ENCODE results near the gene MMP27. TPM values are rescaled to one million over a fixed set of nuclear protein-coding genes. Genes with fewer than 3 reads are reported as not detected.

MMP27 gene
- total RNA-seq, 1 donor from 2014 or later = not detected

GRCh38 chr11:102719620-102720277, 14.2 kb upstream of the MMP27 start:
- Mint-ChIP-seq H3K36me3 (ENCODE audit: low read depth) (no peaks in the 10 kb centered on the region), H3K4me1 (no peaks in the 10 kb centered on the region), H3K27me3 (peaks cover 7% of the 10 kb centered on the region), H3K27ac (no peak overlapping the region), H3K4me3 (no peak overlapping the region), H3K9me3 (no peaks in the 10 kb centered on the region)
- intact Hi-C loops (cut with micrococcal nuclease) = no loop called here
- no peak for DNase-seq

GRCh38 chr11:102717280-102717679, 11.7 kb upstream of the MMP27 start:
- no peaks in the 10 kb centered on the region for H3K9me3 Mint-ChIP-seq
- no peaks in the 10 kb centered on the region for H3K36me3 Mint-ChIP-seq (ENCODE audit: low read depth)
- H3K27ac Mint-ChIP-seq = no peak overlapping the region
- DNase-seq = no peak
- intact Hi-C loops (cut with micrococcal nuclease) = no loop called here
- no peaks in the 10 kb centered on the region for H3K4me1 Mint-ChIP-seq
- no peak overlapping the region for H3K4me3 Mint-ChIP-seq
- H3K27me3 Mint-ChIP-seq = peaks cover 7% of the 10 kb centered on the region

DNA sequence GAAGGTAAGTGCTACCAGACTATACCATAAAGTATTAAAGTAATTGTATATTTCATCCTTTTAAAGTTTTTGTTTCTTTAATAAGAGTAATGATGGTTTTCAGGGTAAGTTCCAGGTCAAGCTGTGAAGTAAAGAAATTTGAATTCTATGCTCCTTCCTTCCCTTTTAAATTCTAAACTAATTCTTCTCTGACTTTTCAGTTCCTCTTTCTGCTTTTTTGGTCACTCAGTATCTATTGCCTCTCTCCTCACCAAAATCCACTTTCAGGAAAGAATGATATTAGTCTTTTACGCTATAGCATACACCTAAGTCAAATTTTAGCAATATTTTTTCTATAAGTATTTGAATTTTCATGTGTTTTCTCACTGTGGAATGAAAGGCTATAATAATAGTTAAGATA, 11.0 kb upstream of the MMP27 start:
- H3K27me3 Mint-ChIP-seq = peaks cover 7% of the 10 kb centered on the region
- H3K4me1 Mint-ChIP-seq = no peaks in the 10 kb centered on the region
- intact Hi-C loops (cut with micrococcal nuclease) = no loop called here
- H3K4me3 Mint-ChIP-seq = no peak overlapping the region
- H3K27ac Mint-ChIP-seq = no peak overlapping the region
- no peaks in the 10 kb centered on the region for H3K9me3 Mint-ChIP-seq
- no peak for DNase-seq
- H3K36me3 Mint-ChIP-seq (ENCODE audit: low read depth) = no peaks in the 10 kb centered on the region

DNA sequence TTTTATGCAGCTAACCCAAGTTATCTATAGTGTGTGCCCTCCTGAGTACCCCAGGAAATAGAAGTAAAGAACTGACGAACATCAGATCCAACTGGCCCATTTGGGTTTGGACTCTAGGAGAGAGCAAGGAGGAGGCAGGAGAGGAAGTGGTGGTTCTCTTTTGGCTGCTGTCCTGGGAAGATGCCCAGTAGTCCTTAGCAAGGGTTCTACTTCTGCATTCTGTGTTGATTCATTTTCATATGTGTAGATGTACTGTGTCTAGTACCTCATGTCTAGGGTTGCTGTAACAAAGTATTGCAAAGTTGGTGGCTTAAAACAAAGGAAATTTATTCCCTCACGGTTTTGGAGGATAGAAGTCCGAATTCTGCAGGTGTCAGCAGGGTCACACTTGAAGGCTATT, 6.6 kb upstream of the MMP27 start:
- peaks cover 12% of the 10 kb centered on the region for H3K27me3 Mint-ChIP-seq
- H3K4me3 Mint-ChIP-seq = no peak overlapping the region
- no peak for DNase-seq
- no peak overlapping the region for H3K27ac Mint-ChIP-seq
- no peaks in the 10 kb centered on the region for H3K9me3 Mint-ChIP-seq
- intact Hi-C loops (cut with micrococcal nuclease) = no loop called here
- H3K4me1 Mint-ChIP-seq = no peaks in the 10 kb centered on the region
- no peaks in the 10 kb centered on the region for H3K36me3 Mint-ChIP-seq (ENCODE audit: low read depth)

DNA sequence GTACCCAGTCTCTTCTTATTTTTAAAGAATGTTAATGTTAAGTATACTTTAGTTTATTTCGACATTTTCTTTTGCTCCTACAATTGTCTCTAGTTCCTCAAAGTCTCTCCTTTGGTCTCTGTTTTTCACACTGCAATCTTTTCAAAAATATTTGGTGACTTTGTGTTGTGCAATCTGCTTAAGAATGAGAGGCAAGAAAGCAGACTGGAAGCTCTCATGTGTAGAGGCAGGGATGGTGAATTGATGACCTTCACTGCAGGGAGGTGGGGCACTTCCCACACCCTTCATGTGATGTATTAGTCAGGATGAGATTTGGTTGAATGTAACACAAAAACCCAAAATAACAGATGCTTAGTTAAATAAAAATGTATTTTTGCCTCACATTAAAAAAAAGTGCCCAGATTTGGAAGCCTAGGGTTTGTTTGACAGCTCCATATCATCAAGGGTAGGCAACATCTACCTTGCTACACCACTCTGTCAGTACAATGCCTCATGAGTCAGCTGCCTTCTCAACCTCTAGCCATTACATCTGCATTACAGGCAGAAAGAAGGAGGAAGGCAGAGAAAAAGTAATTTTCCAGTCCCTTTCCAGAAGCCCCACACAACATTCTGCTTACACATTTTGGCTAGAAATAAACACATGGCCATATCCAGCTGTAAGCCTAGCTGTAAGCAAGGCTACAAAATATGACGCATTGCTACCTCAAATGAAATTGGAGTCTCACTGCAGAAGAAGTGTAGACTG, 3.8 kb upstream of the MMP27 start:
- DNase-seq = no peak
- H3K9me3 Mint-ChIP-seq = no peaks in the 10 kb centered on the region
- H3K4me1 Mint-ChIP-seq = no peaks in the 10 kb centered on the region
- H3K36me3 Mint-ChIP-seq (ENCODE audit: low read depth) = no peaks in the 10 kb centered on the region
- intact Hi-C loops (cut with micrococcal nuclease) = no loop called here
- H3K4me3 Mint-ChIP-seq = no peak overlapping the region
- peaks cover 9% of the 10 kb centered on the region for H3K27me3 Mint-ChIP-seq
- no peak overlapping the region for H3K27ac Mint-ChIP-seq

GRCh38 chr11:102708654-102709053, 3.1 kb upstream of the MMP27 start:
- H3K36me3 Mint-ChIP-seq (ENCODE audit: low read depth) = no peaks in the 10 kb centered on the region
- H3K27ac Mint-ChIP-seq = no peak overlapping the region
- no peak overlapping the region for H3K4me3 Mint-ChIP-seq
- no peaks in the 10 kb centered on the region for H3K4me1 Mint-ChIP-seq
- H3K27me3 Mint-ChIP-seq = peaks cover 9% of the 10 kb centered on the region
- intact Hi-C loops (cut with micrococcal nuclease) = no loop called here
- no peaks in the 10 kb centered on the region for H3K9me3 Mint-ChIP-seq
- no peak for DNase-seq

DNA sequence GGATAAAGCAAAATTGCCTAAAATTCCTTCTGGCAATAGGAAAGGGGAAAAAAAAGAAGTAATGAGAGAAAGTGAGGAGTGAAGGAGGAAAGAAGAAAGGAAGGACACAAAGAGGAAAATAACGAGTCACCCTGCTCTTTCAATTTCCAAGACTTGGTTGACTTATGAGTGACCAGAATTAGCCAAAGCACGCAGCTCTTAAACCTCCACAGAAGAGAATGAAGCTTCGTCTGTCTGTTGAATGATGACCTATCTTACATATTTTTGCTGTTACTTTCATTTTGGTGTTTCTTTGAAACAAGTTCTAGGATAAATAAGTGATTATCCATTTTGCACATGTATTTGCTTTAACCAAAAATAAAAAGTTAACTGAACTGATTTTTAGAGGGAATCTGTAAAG, 728 bp downstream of the MMP27 start:
- Mint-ChIP-seq H3K9me3 (no peaks in the 10 kb centered on the region), H3K36me3 (ENCODE audit: low read depth) (no peaks in the 10 kb centered on the region), H3K27ac (no peak overlapping the region), H3K27me3 (peaks cover 11% of the 10 kb centered on the region), H3K4me1 (no peaks in the 10 kb centered on the region), H3K4me3 (no peak overlapping the region)
- intact Hi-C loops (cut with micrococcal nuclease) = no loop called here
- no peak for DNase-seq

GRCh38 chr11:102703826-102704493, 1.6 kb downstream of the MMP27 start:
- intact Hi-C loops (cut with micrococcal nuclease) = no loop called here
- Mint-ChIP-seq H3K36me3 (ENCODE audit: low read depth) (no peaks in the 10 kb centered on the region), H3K27ac (no peak overlapping the region), H3K27me3 (peaks cover 11% of the 10 kb centered on the region), H3K4me1 (no peaks in the 10 kb centered on the region), H3K4me3 (no peak overlapping the region), H3K9me3 (no peaks in the 10 kb centered on the region)
- DNase-seq = no peak

- H3K4me1 Mint-ChIP-seq = no peaks in the 10 kb centered on the region
- H3K9me3 Mint-ChIP-seq = no peaks in the 10 kb centered on the region
- H3K27me3 Mint-ChIP-seq = peaks cover 10% of the 10 kb centered on the region
- no peak for DNase-seq
- no peak overlapping the region for H3K4me3 Mint-ChIP-seq
- H3K36me3 Mint-ChIP-seq (ENCODE audit: low read depth) = no peaks in the 10 kb centered on the region
- intact Hi-C loops (cut with micrococcal nuclease) = no loop called here
- H3K27ac Mint-ChIP-seq = no peak overlapping the region
Measured at GRCh38 chr11:102695201-102695600, 10.4 kb downstream of the MMP27 start.

GRCh38 chr11:102685754-102686153, 19.8 kb downstream of the MMP27 start:
- Mint-ChIP-seq H3K4me3 (no peak overlapping the region), H3K27me3 (peaks cover 17% of the 10 kb centered on the region), H3K4me1 (no peaks in the 10 kb centered on the region), H3K9me3 (no peaks in the 10 kb centered on the region), H3K27ac (no peak overlapping the region), H3K36me3 (ENCODE audit: low read depth) (no peaks in the 10 kb centered on the region)
- DNase-seq = no peak
- intact Hi-C loops (cut with micrococcal nuclease) = no loop called here

DNA sequence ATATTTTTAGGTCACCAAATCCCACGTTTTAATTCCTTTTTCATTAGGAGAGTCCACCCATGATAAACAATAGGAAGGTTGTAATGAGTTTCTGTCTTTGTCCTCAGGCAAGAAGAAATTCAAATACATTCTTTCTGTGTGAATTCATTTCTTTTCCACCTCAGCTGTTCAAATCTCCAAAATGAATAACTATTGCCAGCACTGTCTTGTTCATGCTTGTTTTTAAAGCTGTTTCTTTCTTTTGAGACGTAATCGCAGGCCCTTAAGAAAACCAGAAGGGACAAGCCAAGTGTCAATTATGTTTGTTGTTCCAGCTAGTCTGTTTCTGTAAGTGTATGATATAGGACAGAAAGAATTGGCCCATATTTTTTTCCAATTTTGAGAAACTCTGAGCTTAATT, 20.2 kb downstream of the MMP27 start:
- Mint-ChIP-seq H3K4me1 (no peaks in the 10 kb centered on the region), H3K27me3 (peaks cover 17% of the 10 kb centered on the region), H3K9me3 (no peaks in the 10 kb centered on the region), H3K36me3 (ENCODE audit: low read depth) (no peaks in the 10 kb centered on the region), H3K27ac (no peak overlapping the region), H3K4me3 (no peak overlapping the region)
- intact Hi-C loops (cut with micrococcal nuclease) = no loop called here
- no peak for DNase-seq

- Mint-ChIP-seq H3K36me3 (ENCODE audit: low read depth) (no peaks in the 10 kb centered on the region), H3K9me3 (no peaks in the 10 kb centered on the region), H3K27ac (no peak overlapping the region), H3K4me3 (no peak overlapping the region), H3K4me1 (no peaks in the 10 kb centered on the region), H3K27me3 (peaks cover 19% of the 10 kb centered on the region)
- no peak for DNase-seq
- intact Hi-C loops (cut with micrococcal nuclease) = no loop called here
Measured at GRCh38 chr11:102683277-102683676, 22.3 kb downstream of the MMP27 start.

GRCh38 chr11:102680945-102681344, 24.6 kb downstream of the MMP27 start:
- no peak overlapping the region for H3K4me3 Mint-ChIP-seq
- H3K9me3 Mint-ChIP-seq = no peaks in the 10 kb centered on the region
- intact Hi-C loops (cut with micrococcal nuclease) = no loop called here
- H3K4me1 Mint-ChIP-seq = no peaks in the 10 kb centered on the region
- no peak overlapping the region for H3K27ac Mint-ChIP-seq
- no peaks in the 10 kb centered on the region for H3K36me3 Mint-ChIP-seq (ENCODE audit: low read depth)
- DNase-seq = no peak
- peaks cover 19% of the 10 kb centered on the region for H3K27me3 Mint-ChIP-seq

- no peak for DNase-seq
- intact Hi-C loops (cut with micrococcal nuclease) = no loop called here
- no peaks in the 10 kb centered on the region for H3K4me1 Mint-ChIP-seq
- H3K27me3 Mint-ChIP-seq = peaks cover 13% of the 10 kb centered on the region
- H3K27ac Mint-ChIP-seq = no peak overlapping the region
- H3K36me3 Mint-ChIP-seq (ENCODE audit: low read depth) = no peaks in the 10 kb centered on the region
- no peaks in the 10 kb centered on the region for H3K9me3 Mint-ChIP-seq
- H3K4me3 Mint-ChIP-seq = no peak overlapping the region
Measured at GRCh38 chr11:102678022-102678421, 27.5 kb downstream of the MMP27 start.
